ENCODE measurements around the gene MAP3K10. TPM values are rescaled to one million over a fixed set of nuclear protein-coding genes. Genes with fewer than 3 reads are reported as not detected.
A peak's percentile ranks its signal among the peaks of the same experiment; 100 is the strongest.

MAP3K10 gene
- total RNA-seq, 2 donors from 2014 or later = 13.2 to 28.4 TPM

- ATAC-seq (peak; percentile 4 to 26), DNase-seq (ENCODE audit: low spot score) (no peak)
- Mint-ChIP-seq H3K4me1 (ENCODE audit: low read depth in 2 of 2) (peaks cover 23% of the 10 kb centered on the region in 2 donors), H3K4me3 (peak overlapping the region; percentile 36), H3K36me3 (no peaks in the 10 kb centered on the region), H3K27me3 (no peaks in the 10 kb centered on the region), H3K27ac (no peak overlapping the region), H3K9me3 (no peaks in the 10 kb centered on the region)
Observed at GRCh38 chr19:40191836-40192646, 815 bp downstream of the MAP3K10 start.

GRCh38 chr19:40192758-40193586 lies 1.7 kb downstream of the MAP3K10 start:
- Mint-ChIP-seq H3K27ac (no peak overlapping the region), H3K27me3 (no peaks in the 10 kb centered on the region), H3K4me3 (peak overlapping the region; percentile 36), H3K9me3 (no peaks in the 10 kb centered on the region), H3K36me3 (no peaks in the 10 kb centered on the region), H3K4me1 (ENCODE audit: low read depth in 2 of 2) (peaks cover 23% of the 10 kb centered on the region in 2 donors)
- DNase-seq (ENCODE audit: low spot score) = no peak
- no peak for ATAC-seq

- peak overlapping the region; percentile 28 for H3K4me3 Mint-ChIP-seq
- no peaks in the 10 kb centered on the region for H3K9me3 Mint-ChIP-seq
- peaks cover 23% of the 10 kb centered on the region in 2 donors for H3K4me1 Mint-ChIP-seq (ENCODE audit: low read depth in 2 of 2)
- H3K27me3 Mint-ChIP-seq = no peaks in the 10 kb centered on the region
- H3K27ac Mint-ChIP-seq = no peak overlapping the region
- no peaks in the 10 kb centered on the region for H3K36me3 Mint-ChIP-seq
- ATAC-seq = no peak
- DNase-seq (ENCODE audit: low spot score) = no peak
Observed at GRCh38 chr19:40193587-40193849, 2.3 kb downstream of the MAP3K10 start.

GRCh38 chr19:40198272-40198990 lies 7.2 kb downstream of the MAP3K10 start:
- no peaks in the 10 kb centered on the region for H3K27me3 Mint-ChIP-seq

GRCh38 chr19:40200341-40201099 lies 9.3 kb downstream of the MAP3K10 start:
- Mint-ChIP-seq H3K4me3 (no peak overlapping the region), H3K9me3 (no peaks in the 10 kb centered on the region), H3K27ac (no peak overlapping the region), H3K36me3 (no peaks in the 10 kb centered on the region), H3K27me3 (no peaks in the 10 kb centered on the region), H3K4me1 (ENCODE audit: low read depth in 2 of 2) (peaks cover 0 to 7% of the 10 kb centered on the region in 2 donors)
- ATAC-seq (no peak), DNase-seq (ENCODE audit: low spot score) (no peak)

More at GRCh38 chr19:40198272-40198990, 7.2 kb downstream of the MAP3K10 start:
- no peaks in the 10 kb centered on the region for H3K36me3 Mint-ChIP-seq
- H3K4me3 Mint-ChIP-seq = no peak overlapping the region
- no peak overlapping the region for H3K27ac Mint-ChIP-seq
- no peak for ATAC-seq
- H3K9me3 Mint-ChIP-seq = no peaks in the 10 kb centered on the region
- peaks cover 12 to 13% of the 10 kb centered on the region in 2 donors for H3K4me1 Mint-ChIP-seq (ENCODE audit: low read depth in 2 of 2)
- DNase-seq (ENCODE audit: low spot score) = no peak

GRCh38 chr19:40204381-40204780 lies 13.2 kb downstream of the MAP3K10 start:
- H3K27me3 Mint-ChIP-seq = no peaks in the 10 kb centered on the region
- H3K36me3 Mint-ChIP-seq = no peaks in the 10 kb centered on the region
- H3K9me3 Mint-ChIP-seq = no peaks in the 10 kb centered on the region
- H3K27ac Mint-ChIP-seq = no peak overlapping the region
- ATAC-seq = no peak
- no peak for DNase-seq (ENCODE audit: low spot score)
- peaks cover 0 to 5% of the 10 kb centered on the region in 2 donors for H3K4me1 Mint-ChIP-seq (ENCODE audit: low read depth in 2 of 2)
- H3K4me3 Mint-ChIP-seq = no peak overlapping the region

GRCh38 chr19:40205760-40206159 lies 14.5 kb downstream of the MAP3K10 start:
- Mint-ChIP-seq H3K4me1 (ENCODE audit: low read depth in 2 of 2) (peaks cover 0 to 4% of the 10 kb centered on the region in 2 donors), H3K27me3 (no peaks in the 10 kb centered on the region), H3K9me3 (no peaks in the 10 kb centered on the region), H3K27ac (no peak overlapping the region), H3K36me3 (no peaks in the 10 kb centered on the region), H3K4me3 (no peak overlapping the region)
- no peak for DNase-seq (ENCODE audit: low spot score)
- ATAC-seq = no peak

GRCh38 chr19:40208602-40209001 lies 17.4 kb downstream of the MAP3K10 start:
- no peak overlapping the region for H3K4me3 Mint-ChIP-seq
- ATAC-seq (no peak), DNase-seq (ENCODE audit: low spot score) (no peak)
- H3K36me3 Mint-ChIP-seq = no peaks in the 10 kb centered on the region
- no peak overlapping the region for H3K27ac Mint-ChIP-seq
- H3K4me1 Mint-ChIP-seq (ENCODE audit: low read depth in 2 of 2) = peaks cover 0 to 4% of the 10 kb centered on the region in 2 donors
- H3K27me3 Mint-ChIP-seq = no peaks in the 10 kb centered on the region
- no peaks in the 10 kb centered on the region for H3K9me3 Mint-ChIP-seq

- no peak for DNase-seq (ENCODE audit: low spot score)
- no peak overlapping the region for H3K4me3 Mint-ChIP-seq
- no peak for ATAC-seq
- no peaks in the 10 kb centered on the region for H3K9me3 Mint-ChIP-seq
- H3K36me3 Mint-ChIP-seq = no peaks in the 10 kb centered on the region
- no peaks in the 10 kb centered on the region for H3K27me3 Mint-ChIP-seq
- no peak overlapping the region for H3K27ac Mint-ChIP-seq
- no peaks in the 10 kb centered on the region for H3K4me1 Mint-ChIP-seq (ENCODE audit: low read depth in 2 of 2)
Observed at GRCh38 chr19:40210889-40211288, 19.7 kb downstream of the MAP3K10 start.

- ATAC-seq = no peak
- Mint-ChIP-seq H3K4me1 (ENCODE audit: low read depth in 2 of 2) (peaks cover 6 to 7% of the 10 kb centered on the region in 2 donors), H3K36me3 (no peaks in the 10 kb centered on the region), H3K4me3 (no peak overlapping the region), H3K9me3 (no peaks in the 10 kb centered on the region), H3K27ac (no peak overlapping the region), H3K27me3 (peaks cover 8 to 11% of the 10 kb centered on the region in 2 donors)
- no peak for DNase-seq (ENCODE audit: low spot score)
Observed at GRCh38 chr19:40213251-40213829, 22.1 kb downstream of the MAP3K10 start.

- peaks cover 6 to 7% of the 10 kb centered on the region in 2 donors for H3K4me1 Mint-ChIP-seq (ENCODE audit: low read depth in 2 of 2)
- DNase-seq (ENCODE audit: low spot score) (no peak), ATAC-seq (no peak)
- H3K4me3 Mint-ChIP-seq = no peak overlapping the region
- H3K27ac Mint-ChIP-seq = no peak overlapping the region
- H3K27me3 Mint-ChIP-seq = peaks cover 13 to 16% of the 10 kb centered on the region in 2 donors
- H3K9me3 Mint-ChIP-seq = no peaks in the 10 kb centered on the region
- no peaks in the 10 kb centered on the region for H3K36me3 Mint-ChIP-seq
Observed at GRCh38 chr19:40213882-40214570, 22.8 kb downstream of the MAP3K10 start.

- Mint-ChIP-seq H3K9me3 (no peaks in the 10 kb centered on the region), H3K27me3 (peaks cover 19% of the 10 kb centered on the region in 2 donors), H3K4me1 (ENCODE audit: low read depth in 2 of 2) (peaks cover 8% of the 10 kb centered on the region in 2 donors), H3K36me3 (no peaks in the 10 kb centered on the region), H3K4me3 (no peak overlapping the region), H3K27ac (no peak overlapping the region)
- DNase-seq (ENCODE audit: low spot score) (no peak), ATAC-seq (no peak)
Observed at GRCh38 chr19:40214936-40215335, 23.7 kb downstream of the MAP3K10 start.
